NB4 (cell line): ENCODE measurements around the gene AMZ2.

Source experiments
- POLR2A ChIP-seq: IDR thresholded peaks from 2 replicates; pipeline ENCODE4 v1.6.1; 2011; ENCODE audit warnings: mild to moderate bottlenecking; ENCODE audit not compliant: insufficient read length; ENCODE audit errors: extremely low read depth
- TF ChIP-seq, protein P1 (sequence below): IDR thresholded peaks from one replicate; pipeline ENCODE4 v1.5.1; 2012; ENCODE audit warnings: low read depth, low read length
- TF ChIP-seq, protein P2 (sequence below): IDR thresholded peaks from 2 replicates; pipeline ENCODE4 v1.6.1; 2011; ENCODE audit warnings: low read depth, low read length

DNA sequence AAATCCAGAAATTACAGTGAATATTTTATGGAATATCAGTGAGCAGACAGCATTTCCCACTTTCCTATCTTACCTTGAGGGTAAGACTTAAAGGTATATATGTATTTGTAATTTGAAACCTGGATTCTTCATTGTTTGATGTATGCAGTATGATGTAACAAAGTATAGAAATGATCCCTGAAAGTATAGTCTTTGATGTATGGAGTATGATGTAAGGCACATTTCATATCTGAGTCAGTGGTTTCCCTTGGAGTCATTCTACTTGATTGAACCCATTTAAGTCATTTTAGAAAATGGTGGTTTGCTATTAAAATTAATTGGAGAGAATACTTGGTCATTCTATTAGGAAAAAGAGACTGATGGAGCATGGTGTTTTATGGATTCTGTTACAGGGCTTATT lies 10.1 kb downstream of the AMZ2 start:
- TF ChIP-seq, protein P1, sequence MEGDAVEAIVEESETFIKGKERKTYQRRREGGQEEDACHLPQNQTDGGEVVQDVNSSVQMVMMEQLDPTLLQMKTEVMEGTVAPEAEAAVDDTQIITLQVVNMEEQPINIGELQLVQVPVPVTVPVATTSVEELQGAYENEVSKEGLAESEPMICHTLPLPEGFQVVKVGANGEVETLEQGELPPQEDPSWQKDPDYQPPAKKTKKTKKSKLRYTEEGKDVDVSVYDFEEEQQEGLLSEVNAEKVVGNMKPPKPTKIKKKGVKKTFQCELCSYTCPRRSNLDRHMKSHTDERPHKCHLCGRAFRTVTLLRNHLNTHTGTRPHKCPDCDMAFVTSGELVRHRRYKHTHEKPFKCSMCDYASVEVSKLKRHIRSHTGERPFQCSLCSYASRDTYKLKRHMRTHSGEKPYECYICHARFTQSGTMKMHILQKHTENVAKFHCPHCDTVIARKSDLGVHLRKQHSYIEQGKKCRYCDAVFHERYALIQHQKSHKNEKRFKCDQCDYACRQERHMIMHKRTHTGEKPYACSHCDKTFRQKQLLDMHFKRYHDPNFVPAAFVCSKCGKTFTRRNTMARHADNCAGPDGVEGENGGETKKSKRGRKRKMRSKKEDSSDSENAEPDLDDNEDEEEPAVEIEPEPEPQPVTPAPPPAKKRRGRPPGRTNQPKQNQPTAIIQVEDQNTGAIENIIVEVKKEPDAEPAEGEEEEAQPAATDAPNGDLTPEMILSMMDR, result no peak
- no peak for TF ChIP-seq POLR2A
- TF ChIP-seq, protein P2, sequence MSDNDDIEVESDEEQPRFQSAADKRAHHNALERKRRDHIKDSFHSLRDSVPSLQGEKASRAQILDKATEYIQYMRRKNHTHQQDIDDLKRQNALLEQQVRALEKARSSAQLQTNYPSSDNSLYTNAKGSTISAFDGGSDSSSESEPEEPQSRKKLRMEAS, result no peak
